K562 (cell line): ENCODE data around the gene NMNAT3. TPM values are rescaled to one million over a fixed set of nuclear protein-coding genes. Genes with fewer than 3 reads are reported as not detected.

Experiments used
- CCNT2 ChIP-seq: IDR thresholded peaks from 2 replicates; pipeline ENCODE4 v1.6.1; 2011; ENCODE audit warnings: borderline replicate concordance, low read depth, mild to moderate bottlenecking, moderate library complexity, mixed read lengths, low read length; ENCODE audit not compliant: insufficient read length; ENCODE audit errors: extremely low read depth
- CTBP1 ChIP-seq: fragments of 450-650 bp; IDR thresholded peaks from 2 replicates; pipeline ENCODE4 v1.6.1; 2016; ENCODE audit warnings: borderline replicate concordance
- DNMT1 ChIP-seq: fragments of 450-650 bp; IDR thresholded peaks from 2 replicates; pipeline ENCODE4 v1.6.1; 2016; ENCODE audit warnings: antibody characterized with exemption, mild to moderate bottlenecking
- HDAC2 ChIP-seq: fragments of 450-650 bp; IDR thresholded peaks from 2 replicates; pipeline ENCODE4 v1.6.1; 2016; ENCODE audit warnings: mild to moderate bottlenecking
- MCM5 ChIP-seq: fragments of 450-650 bp; IDR thresholded peaks from 2 replicates; pipeline ENCODE4 v1.6.1; 2016; ENCODE audit warnings: low read depth
- NKRF ChIP-seq: fragments of 450-650 bp; IDR thresholded peaks from 2 replicates; pipeline ENCODE4 v1.6.1; 2016; ENCODE audit warnings: borderline replicate concordance
- NR2C2 ChIP-seq, 2 experiments: fragments of 200-800 bp in 1 of 2; sonication (Bioruptor generic) in 1 of 2; sonication (generic) in 1 of 2; formaldehyde crosslinking in 1 of 2; IDR thresholded peaks; 2 replicates each; pipeline versions ENCODE4 v1.6.1 to v1.8.0; 2016 to 2022; ENCODE audit warnings: mild to moderate bottlenecking in 1 of 2, missing compliant biosample characterization in 1 of 2, missing genetic modification characterization in 1 of 2, missing genetic modification reagents in 1 of 2
- NRF1 ChIP-seq, 2 experiments: fragments of 450-650 bp; IDR thresholded peaks in 1 of 2; conservative IDR thresholded peaks in 1 of 2; 2 replicates each; pipeline ENCODE4 v1.6.1; 2014; ENCODE audit warnings: mild to moderate bottlenecking in 2 of 2
- PHF20 ChIP-seq: fragments of 450-650 bp; IDR thresholded peaks from 2 replicates; pipeline ENCODE4 v1.6.1; 2018; ENCODE audit not compliant: partially characterized antibody
- PHF21A ChIP-seq: fragments of 450-650 bp; IDR thresholded peaks from 2 replicates; pipeline ENCODE4 v1.6.1; 2017; ENCODE audit warnings: low read depth, borderline replicate concordance
- PHF8 ChIP-seq: fragments of 200-600 bp; sonication (generic); IDR thresholded peaks from 2 replicates; pipeline ENCODE4 v1.6.1; 2012; ENCODE audit warnings: mixed run types, mild to moderate bottlenecking, inconsistent platforms, low read length, moderate library complexity, borderline replicate concordance
- POLR2A ChIP-seq: fragments of 450-650 bp; conservative IDR thresholded peaks from 2 replicates; pipeline ENCODE4 v1.6.1; 2016
- RBFOX2 ChIP-seq: fragments of 200-400 bp; formaldehyde crosslinking; IDR thresholded peaks from 2 replicates; pipeline ENCODE4 v1.6.1; 2017; ENCODE audit warnings: low read depth, mild to moderate bottlenecking, low read length, moderate library complexity
- RBM14 ChIP-seq: fragments of 200-400 bp; formaldehyde crosslinking; IDR thresholded peaks from 2 replicates; pipeline ENCODE4 v1.6.1; 2018; ENCODE audit warnings: low read depth, mild to moderate bottlenecking, low read length, moderate library complexity, borderline replicate concordance; ENCODE audit not compliant: insufficient read depth
- SMAD2 ChIP-seq: fragments of 150-350 bp; IDR thresholded peaks from 2 replicates; pipeline ENCODE4 v1.6.1; 2014; ENCODE audit warnings: low read depth, mild to moderate bottlenecking, low read length
- SP1 ChIP-seq: sonication (generic); formaldehyde crosslinking; IDR thresholded peaks from 2 replicates; pipeline ENCODE4 v1.8.1; 2022; ENCODE audit warnings: mild to moderate bottlenecking, missing genetic modification reagents
- SPI1 ChIP-seq: IDR thresholded peaks from 2 replicates; pipeline ENCODE4 v1.6.1; 2011; ENCODE audit warnings: low read depth, low read length, control low read depth, borderline replicate concordance
- SUPT5H ChIP-seq: fragments of 450-650 bp; IDR thresholded peaks from 2 replicates; pipeline ENCODE4 v1.6.1; 2016
- TAF1 ChIP-seq: IDR thresholded peaks from 2 replicates; pipeline ENCODE4 v1.6.1; 2011; ENCODE audit warnings: mild to moderate bottlenecking, low read length, moderate library complexity; ENCODE audit not compliant: insufficient read depth, control insufficient read depth, severe bottlenecking; ENCODE audit errors: extremely low read depth
- TBP ChIP-seq: optimal IDR thresholded peaks from 2 replicates; pipeline ENCODE3; 2011; ENCODE audit warnings: low read depth, low read length, improper control_type of control experiment
- TEAD1 ChIP-seq, 2 experiments: fragments of 450-650 bp in 1 of 2; sonication (generic) in 1 of 2; formaldehyde crosslinking; IDR thresholded peaks; 2 replicates each; pipeline versions ENCODE4 v1.4.0 to v1.8.0; 2020 to 2022; ENCODE audit warnings: mild to moderate bottlenecking in 2 of 2, missing genetic modification reagents in 1 of 2
- ZNF224 ChIP-seq: sonication (generic); formaldehyde crosslinking; IDR thresholded peaks from 2 replicates; pipeline ENCODE4 v1.8.0; 2022; ENCODE audit warnings: mild to moderate bottlenecking, missing genetic modification reagents
- polyA plus RNA-seq, 8 experiments: library from polyadenylated mRNA; depleted of rRNA in 4 of 8; stranded (reverse) in 5 of 8; unstranded in 3 of 8; fragments of >200 nt; fragmentation: Nextera tagmentation in 2 of 8; fragmentation: Illumina TruSeq in 1 of 8; extraction: Ambion mirVana in 2 of 8; extraction: Trizol in 1 of 8; gene quantifications; 2 replicates each; pipeline versions ENCODE4 v1.2.1 to v1.2.3, GENCODE V29; 2011 to 2014; ENCODE audit warnings: inconsistent platforms in 1 of 8, missing spikeins in 1 of 8
- total RNA-seq, 7 experiments: library from RNA; depleted of rRNA in 6 of 7; stranded (reverse); fragments of >200 nt in 6 of 7; fragmentation: Illumina TruSeq in 2 of 7; extraction: Trizol in 2 of 7; gene quantifications; 2 replicates each; pipeline versions ENCODE4 v1.2.1 to v1.2.3, GENCODE V29; 2011 to 2021; ENCODE audit warnings: low replicate concordance in 1 of 7
- TF ChIP-seq, protein P1 (sequence below): sonication (generic); formaldehyde crosslinking; IDR thresholded peaks from 2 replicates; pipeline ENCODE4 v1.8.1; 2023; ENCODE audit warnings: mild to moderate bottlenecking, missing genetic modification reagents

Gene NMNAT3
- total and polyA plus RNA-seq, 9 of the 15 experiments (the other 6 are each of a cell fraction or from before 2014, with no cell fraction given) = 2.3 to 12.5 (median 6.6) TPM

DNA sequence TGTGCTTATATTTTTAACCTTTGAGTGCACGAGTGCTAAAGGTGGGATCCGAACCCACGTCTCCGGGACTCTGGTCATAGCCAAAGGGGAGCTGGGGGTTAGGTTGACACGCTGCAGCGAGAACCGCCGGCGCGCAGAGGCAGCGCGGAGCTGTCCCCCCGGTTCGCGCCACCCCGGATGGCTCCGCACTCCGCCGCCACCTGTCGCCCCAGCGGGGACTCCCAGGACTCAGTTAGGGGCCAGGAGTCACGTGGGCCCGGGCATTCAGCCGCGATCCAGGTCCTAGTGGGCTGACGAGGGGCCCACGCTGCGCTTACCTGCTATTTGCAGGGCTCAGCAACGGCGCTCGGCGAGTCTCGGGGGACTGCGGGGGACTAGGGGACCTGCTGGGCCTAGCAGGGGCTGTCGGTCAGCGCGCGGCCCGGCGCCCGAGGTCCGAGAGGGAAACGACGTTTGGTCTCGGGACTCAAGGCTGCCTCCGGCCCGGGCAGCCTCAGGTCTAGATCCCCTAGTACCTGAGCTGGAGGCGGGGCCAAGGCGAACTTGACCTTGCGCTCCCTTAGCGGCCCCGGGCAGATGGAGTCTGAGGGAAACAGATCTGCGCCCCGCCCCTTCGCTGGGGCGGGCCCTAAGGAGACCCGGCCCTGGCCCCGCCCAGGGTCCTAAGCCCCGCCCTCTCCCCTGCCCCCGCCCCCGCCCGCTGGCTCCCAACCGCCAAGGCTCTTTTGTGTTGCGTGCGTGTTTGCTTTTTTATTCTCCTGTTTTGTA is at the start of gene NMNAT3 (continued):
- TF ChIP-seq, protein P1, sequence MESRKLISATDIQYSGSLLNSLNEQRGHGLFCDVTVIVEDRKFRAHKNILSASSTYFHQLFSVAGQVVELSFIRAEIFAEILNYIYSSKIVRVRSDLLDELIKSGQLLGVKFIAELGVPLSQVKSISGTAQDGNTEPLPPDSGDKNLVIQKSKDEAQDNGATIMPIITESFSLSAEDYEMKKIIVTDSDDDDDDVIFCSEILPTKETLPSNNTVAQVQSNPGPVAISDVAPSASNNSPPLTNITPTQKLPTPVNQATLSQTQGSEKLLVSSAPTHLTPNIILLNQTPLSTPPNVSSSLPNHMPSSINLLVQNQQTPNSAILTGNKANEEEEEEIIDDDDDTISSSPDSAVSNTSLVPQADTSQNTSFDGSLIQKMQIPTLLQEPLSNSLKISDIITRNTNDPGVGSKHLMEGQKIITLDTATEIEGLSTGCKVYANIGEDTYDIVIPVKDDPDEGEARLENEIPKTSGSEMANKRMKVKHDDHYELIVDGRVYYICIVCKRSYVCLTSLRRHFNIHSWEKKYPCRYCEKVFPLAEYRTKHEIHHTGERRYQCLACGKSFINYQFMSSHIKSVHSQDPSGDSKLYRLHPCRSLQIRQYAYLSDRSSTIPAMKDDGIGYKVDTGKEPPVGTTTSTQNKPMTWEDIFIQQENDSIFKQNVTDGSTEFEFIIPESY (CRISPR knock-in tag) = no peak
- TF ChIP-seq CCNT2 (peak; percentile 24), DNMT1 (no peak), SP1 (CRISPR knock-in tag) (peak; percentile 75; the same call in 1 of the 2 replicates), POLR2A (peak; percentile 80), RBM14 (no peak), SMAD2 (no peak), RBFOX2 (peak; percentile 81), NR2C2 (CRISPR knock-in tag; IDR thresholded peaks at IDR 0.05) (no peak), NR2C2 (tag; IDR thresholded peaks at IDR 0.05) (peak; percentile 80), PHF8 (peak; percentile 76; the same call in 1 of the 2 replicates), SPI1 (no peak), NRF1 (conservative IDR thresholded peaks at IDR 0.05 in 1 of 2, IDR thresholded peaks at IDR 0.05 in 1 of 2) (peak; percentile 73 to 75), MCM5 (no peak), PHF21A (peak; percentile 41; the same call in 1 of the 2 replicates), HDAC2 (peak; percentile 21; the same call in 1 of the 2 replicates), TAF1 (peak; percentile 34), TEAD1 (CRISPR knock-in tag; IDR thresholded peaks at IDR 0.05) (peak in 1 of 2 experiments; percentile 44; a peak in 1 of 4 replicates), TBP (peak; percentile 41), PHF20 (peak; percentile 63), NKRF (peak; percentile 61; the same call in 1 of the 2 replicates), SUPT5H (peak; percentile 70), ZNF224 (CRISPR knock-in tag) (0 out of 2 replicates have a peak, but pooled peaks have one; percentile 24), CTBP1 (peak; percentile 81)
